ENCODE results near the gene KIF3B.
"Not testable (repeated sequence)": the region's sequence is repeated elsewhere in the genome, so short reads cannot be mapped to it uniquely, and the experiment has no call there.

Gene KIF3B

DNA sequence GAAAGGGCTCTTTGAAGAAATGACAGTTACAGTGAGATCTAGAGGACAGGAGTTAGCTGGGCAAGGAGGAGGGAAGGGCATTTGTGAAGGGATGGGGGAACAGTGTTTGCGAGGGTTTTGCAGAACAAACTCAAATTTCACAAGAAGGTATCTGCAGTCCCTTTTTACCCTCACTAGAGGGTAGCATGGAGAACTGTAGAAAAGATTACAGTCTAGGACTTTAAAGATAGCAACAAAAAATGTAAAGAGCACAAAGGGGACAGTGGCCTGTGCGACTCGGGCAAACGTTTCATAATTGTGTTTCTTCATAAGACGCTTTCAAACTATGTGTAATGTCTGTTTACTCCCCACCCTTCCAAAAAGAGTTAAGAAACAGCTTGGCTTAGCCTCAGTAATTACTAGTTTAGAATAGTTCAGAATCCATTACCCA, 59.5 kb downstream of the KIF3B start:
- whole genome bisulfite sequencing (ENCODE audit: insufficient coverage), result 21% methylated on average over 5 of the region's 5 CpGs
- Histone ChIP-seq H3K4me1 (ENCODE audit: control extremely low read depth in 1 of 4, control insufficient read depth in 4 of 4, insufficient read depth in 4 of 4, low read length in 3 of 4) (peaks cover 0 to 11% (median 9%) of the 10 kb centered on the region in 4 experiments), H3K27me3 (replicated peaks in 2 of 5; ENCODE audit: control insufficient read depth in 4 of 5, insufficient read depth in 5 of 5, low read length in 4 of 5) (no peaks in the 10 kb centered on the region), H3K9me3 (ENCODE audit: control extremely low read depth in 1 of 5, control insufficient read depth in 4 of 5, insufficient read depth in 2 of 5, low read depth in 1 of 5, low read length in 4 of 5) (no peaks in the 10 kb centered on the region), H3K4me3 (ENCODE audit: control insufficient read depth in 1 of 7, extremely low read depth in 1 of 7, insufficient read depth in 4 of 7, low read depth in 2 of 7, low read length in 6 of 7) (no peak overlapping the region), H3K27ac (ENCODE audit: insufficient read depth in 1 of 2, low read depth in 1 of 2, low read length in 2 of 2, poor library complexity in 1 of 2, severe bottlenecking in 2 of 2) (no peak overlapping the region), H3K36me3 (ENCODE audit: control insufficient read depth in 4 of 4, insufficient read depth in 4 of 4, low read length in 3 of 4) (peaks cover 0 to 12% (median 6%) of the 10 kb centered on the region in 4 experiments)
- POLR2A ChIA-PET, result no interaction called here
- DNase-seq, result peak; percentile 61 to 73 (median 70)
- CTCF ChIA-PET, result interaction anchor here (0.7 to 2.6 kb wide), 10 partner anchors 8 to 182 kb away, joined by 3 to 11 read pairs (median 4); no protein-coding TSS in a partner anchor

DNA sequence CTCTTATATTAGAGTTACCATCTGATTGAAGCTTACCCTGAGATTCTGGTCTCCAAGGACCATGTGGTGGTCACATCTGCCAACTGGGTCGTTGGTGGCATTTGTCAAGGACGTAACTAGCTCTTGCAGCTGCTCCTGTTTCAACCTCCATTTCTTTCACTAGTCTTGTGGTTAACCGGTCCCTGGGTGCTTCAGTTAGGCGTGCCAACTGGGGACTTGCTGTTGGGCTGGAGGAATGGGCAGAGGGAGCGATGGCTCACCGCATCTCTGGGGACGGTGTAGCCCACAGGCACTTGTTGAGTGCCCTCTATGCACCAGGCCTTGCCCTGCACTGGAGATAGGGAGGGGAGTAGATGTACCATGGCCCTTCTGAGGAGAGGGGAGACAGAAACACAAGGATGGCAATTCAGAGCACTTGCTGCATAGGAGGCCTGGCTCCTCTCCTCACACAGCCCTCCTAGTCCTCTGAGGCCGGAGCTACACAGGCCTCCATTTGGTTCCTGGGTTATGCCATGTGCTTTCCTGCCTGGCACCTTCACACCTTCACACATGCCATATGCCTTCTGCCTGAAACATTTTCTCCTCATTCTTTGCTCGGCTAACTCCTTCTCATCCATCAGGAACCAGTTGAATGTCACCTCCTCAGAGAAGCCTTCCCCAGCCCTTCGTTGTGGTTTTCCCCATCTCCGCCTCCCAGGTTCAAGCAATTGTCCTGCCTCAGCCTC, 60.6 kb downstream of the KIF3B start:
- no peaks in the 10 kb centered on the region for H3K27me3 ChIP-seq (replicated peaks in 2 of 5; ENCODE audit: control insufficient read depth in 4 of 5, insufficient read depth in 5 of 5, low read length in 4 of 5)
- ChIA-PET CTCF (interaction anchor here (0.6 to 2.6 kb wide), 7 partner anchors 16 to 183 kb away, joined by 3 to 11 read pairs (median 4); no protein-coding TSS in a partner anchor), POLR2A (interaction anchor here (0.6 kb wide), 1 partner anchor 24 kb away, joined by 7 read pairs; no protein-coding TSS in a partner anchor)
- H3K4me1 ChIP-seq (ENCODE audit: control extremely low read depth in 1 of 4, control insufficient read depth in 4 of 4, insufficient read depth in 4 of 4, low read length in 3 of 4), result peaks cover 0 to 11% (median 9%) of the 10 kb centered on the region in 4 experiments
- no peak overlapping the region for H3K4me3 ChIP-seq (ENCODE audit: control insufficient read depth in 1 of 7, extremely low read depth in 1 of 7, insufficient read depth in 4 of 7, low read depth in 2 of 7, low read length in 6 of 7)
- peaks cover 0 to under 1% (median 0%) of the 10 kb centered on the region in 4 experiments for H3K36me3 ChIP-seq (ENCODE audit: control insufficient read depth in 4 of 4, insufficient read depth in 4 of 4, low read length in 3 of 4)
- 95% methylated on average over 8 of the region's 11 CpGs for WGBS (ENCODE audit: insufficient coverage)
- no peak for DNase-seq
- H3K27ac ChIP-seq (ENCODE audit: insufficient read depth in 1 of 2, low read depth in 1 of 2, low read length in 2 of 2, poor library complexity in 1 of 2, severe bottlenecking in 2 of 2), result no peak overlapping the region
- no peaks in the 10 kb centered on the region for H3K9me3 ChIP-seq (ENCODE audit: control extremely low read depth in 1 of 5, control insufficient read depth in 4 of 5, insufficient read depth in 2 of 5, low read depth in 1 of 5, low read length in 4 of 5)

GRCh38 chr20:32338665-32339064, 61.2 kb downstream of the KIF3B start:
- Histone ChIP-seq H3K27me3 (replicated peaks in 2 of 5; ENCODE audit: control insufficient read depth in 4 of 5, insufficient read depth in 5 of 5, low read length in 4 of 5) (no peaks in the 10 kb centered on the region), H3K36me3 (ENCODE audit: control insufficient read depth in 4 of 4, insufficient read depth in 4 of 4, low read length in 3 of 4) (no peaks in the 10 kb centered on the region), H3K4me1 (ENCODE audit: control extremely low read depth in 1 of 4, control insufficient read depth in 4 of 4, insufficient read depth in 4 of 4, low read length in 3 of 4) (peaks cover 0 to 11% (median 9%) of the 10 kb centered on the region in 4 experiments), H3K4me3 (ENCODE audit: control insufficient read depth in 1 of 7, extremely low read depth in 1 of 7, insufficient read depth in 4 of 7, low read depth in 2 of 7, low read length in 6 of 7) (no peak overlapping the region), H3K27ac (ENCODE audit: insufficient read depth in 1 of 2, low read depth in 1 of 2, low read length in 2 of 2, poor library complexity in 1 of 2, severe bottlenecking in 2 of 2) (no peak overlapping the region), H3K9me3 (ENCODE audit: control extremely low read depth in 1 of 5, control insufficient read depth in 4 of 5, insufficient read depth in 2 of 5, low read depth in 1 of 5, low read length in 4 of 5) (no peaks in the 10 kb centered on the region)
- WGBS (ENCODE audit: insufficient coverage), result 94% methylated on average over 6 of the region's 7 CpGs
- ChIA-PET POLR2A (interaction anchor here (0.6 kb wide), 1 partner anchor 24 kb away, joined by 7 read pairs; no protein-coding TSS in a partner anchor), CTCF (interaction anchor here (0.9 kb wide), 1 partner anchor 12 kb away, joined by 4 read pairs; no protein-coding TSS in a partner anchor)
- no peak for DNase-seq

DNA sequence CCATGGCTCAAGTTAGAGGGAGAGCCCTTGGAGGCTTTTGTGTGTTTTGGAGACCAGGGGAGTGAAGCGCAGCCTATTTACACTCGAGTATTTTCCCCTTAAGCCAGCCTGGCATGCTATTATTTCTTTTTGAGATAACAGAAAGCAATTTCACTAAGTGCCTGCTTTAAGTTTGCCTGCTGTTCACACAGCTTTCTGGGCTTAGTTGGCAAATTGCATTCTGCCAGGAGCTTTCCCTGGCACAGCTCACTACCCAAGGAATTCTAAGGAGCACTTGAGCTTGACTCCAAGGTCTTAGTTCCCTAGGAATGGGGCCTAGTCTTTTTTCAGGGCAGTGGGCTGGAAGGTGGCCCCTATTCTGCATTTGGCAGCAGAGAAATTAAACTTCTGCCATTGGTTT, 61.7 kb downstream of the KIF3B start:
- Histone ChIP-seq H3K9me3 (ENCODE audit: control extremely low read depth in 1 of 5, control insufficient read depth in 4 of 5, insufficient read depth in 2 of 5, low read depth in 1 of 5, low read length in 4 of 5) (no peaks in the 10 kb centered on the region), H3K27ac (ENCODE audit: insufficient read depth in 1 of 2, low read depth in 1 of 2, low read length in 2 of 2, poor library complexity in 1 of 2, severe bottlenecking in 2 of 2) (no peak overlapping the region), H3K4me1 (ENCODE audit: control extremely low read depth in 1 of 4, control insufficient read depth in 4 of 4, insufficient read depth in 4 of 4, low read length in 3 of 4) (peaks cover 0 to 6% (median 6%) of the 10 kb centered on the region in 4 experiments), H3K27me3 (replicated peaks in 2 of 5; ENCODE audit: control insufficient read depth in 4 of 5, insufficient read depth in 5 of 5, low read length in 4 of 5) (no peaks in the 10 kb centered on the region), H3K36me3 (ENCODE audit: control insufficient read depth in 4 of 4, insufficient read depth in 4 of 4, low read length in 3 of 4) (no peaks in the 10 kb centered on the region), H3K4me3 (ENCODE audit: control insufficient read depth in 1 of 7, extremely low read depth in 1 of 7, insufficient read depth in 4 of 7, low read depth in 2 of 7, low read length in 6 of 7) (no peak overlapping the region)
- POLR2A ChIA-PET, result no interaction called here
- DNase-seq, result no peak
- 100% methylated on average over 2 of the region's 2 CpGs for WGBS (ENCODE audit: insufficient coverage)
- CTCF ChIA-PET, result interaction anchor here (0.9 kb wide), 1 partner anchor 12 kb away, joined by 4 read pairs; no protein-coding TSS in a partner anchor

DNA sequence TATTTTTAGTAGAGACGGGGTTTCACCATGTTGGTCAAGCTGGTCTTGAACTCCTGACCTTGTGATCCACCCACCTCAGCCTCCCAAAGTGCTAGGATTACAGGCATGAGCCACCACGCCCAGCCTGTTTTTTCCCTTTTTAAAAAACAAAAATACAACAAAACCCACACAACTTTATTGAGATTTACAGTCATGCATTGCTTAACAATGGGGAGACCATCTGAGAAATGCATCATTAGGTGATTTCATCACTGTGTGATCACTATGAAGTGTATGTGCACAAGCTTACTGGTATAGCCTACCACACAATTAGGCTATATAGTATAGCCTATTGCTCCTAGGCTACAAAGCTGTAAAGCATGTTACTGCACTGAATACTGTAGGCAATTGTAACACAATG, 63.6 kb downstream of the KIF3B start:
- H3K4me1 ChIP-seq (ENCODE audit: control extremely low read depth in 1 of 4, control insufficient read depth in 4 of 4, insufficient read depth in 4 of 4, low read length in 3 of 4); H3K36me3 ChIP-seq (ENCODE audit: control insufficient read depth in 4 of 4, insufficient read depth in 4 of 4, low read length in 3 of 4); POLR2A ChIA-PET; H3K27ac ChIP-seq (ENCODE audit: insufficient read depth in 1 of 2, low read depth in 1 of 2, low read length in 2 of 2, poor library complexity in 1 of 2, severe bottlenecking in 2 of 2); DNase-seq; CTCF ChIA-PET; H3K27me3 ChIP-seq (replicated peaks in 2 of 5; ENCODE audit: control insufficient read depth in 4 of 5, insufficient read depth in 5 of 5, low read length in 4 of 5); H3K4me3 ChIP-seq (ENCODE audit: control insufficient read depth in 1 of 7, extremely low read depth in 1 of 7, insufficient read depth in 4 of 7, low read depth in 2 of 7, low read length in 6 of 7); H3K9me3 ChIP-seq (ENCODE audit: control extremely low read depth in 1 of 5, control insufficient read depth in 4 of 5, insufficient read depth in 2 of 5, low read depth in 1 of 5, low read length in 4 of 5): not testable (repeated sequence)
- no CpG with 5 or more reads among the region's 2 CpGs for WGBS (ENCODE audit: insufficient coverage)

DNA sequence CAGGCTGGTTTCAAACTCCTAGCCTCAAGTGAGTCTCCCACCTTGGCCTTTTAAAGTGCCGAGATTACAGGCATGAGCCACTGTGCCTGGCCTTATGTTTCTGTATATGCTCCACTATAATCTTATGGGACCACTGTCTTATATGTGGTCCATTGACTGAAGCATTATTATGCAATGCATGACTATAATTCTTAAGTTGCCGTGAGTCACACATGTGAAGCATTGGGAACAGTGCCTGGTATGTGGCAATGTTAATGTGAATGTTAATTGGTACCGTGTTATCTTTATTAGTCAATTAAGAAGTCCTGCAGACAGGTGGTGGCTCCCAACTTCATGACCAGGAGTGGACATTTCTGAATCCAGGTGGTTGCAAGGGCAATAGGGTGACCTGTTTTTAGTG, 66.0 kb downstream of the KIF3B start:
- POLR2A ChIA-PET, result no interaction called here

GRCh38 chr20:32344835-32345506, 67.5 kb downstream of the KIF3B start:
- no peak overlapping the region for H3K27ac ChIP-seq (ENCODE audit: insufficient read depth in 1 of 2, low read depth in 1 of 2, low read length in 2 of 2, poor library complexity in 1 of 2, severe bottlenecking in 2 of 2)
- no peaks in the 10 kb centered on the region for H3K4me1 ChIP-seq (ENCODE audit: control extremely low read depth in 1 of 4, control insufficient read depth in 4 of 4, insufficient read depth in 4 of 4, low read length in 3 of 4)
- POLR2A ChIA-PET, result no interaction called here

More for the DNA sequence above, 66.0 kb downstream of the KIF3B start:
- DNase-seq, result no peak
- Histone ChIP-seq H3K36me3 (ENCODE audit: control insufficient read depth in 4 of 4, insufficient read depth in 4 of 4, low read length in 3 of 4) (no peaks in the 10 kb centered on the region), H3K4me3 (ENCODE audit: control insufficient read depth in 1 of 7, extremely low read depth in 1 of 7, insufficient read depth in 4 of 7, low read depth in 2 of 7, low read length in 6 of 7) (no peak overlapping the region), H3K27me3 (replicated peaks in 2 of 5; ENCODE audit: control insufficient read depth in 4 of 5, insufficient read depth in 5 of 5, low read length in 4 of 5) (no peaks in the 10 kb centered on the region), H3K27ac (ENCODE audit: insufficient read depth in 1 of 2, low read depth in 1 of 2, low read length in 2 of 2, poor library complexity in 1 of 2, severe bottlenecking in 2 of 2) (no peak overlapping the region), H3K4me1 (ENCODE audit: control extremely low read depth in 1 of 4, control insufficient read depth in 4 of 4, insufficient read depth in 4 of 4, low read length in 3 of 4) (no peaks in the 10 kb centered on the region), H3K9me3 (ENCODE audit: control extremely low read depth in 1 of 5, control insufficient read depth in 4 of 5, insufficient read depth in 2 of 5, low read depth in 1 of 5, low read length in 4 of 5) (no peaks in the 10 kb centered on the region)
- 96% methylated on average over 3 of the region's 3 CpGs for WGBS (ENCODE audit: insufficient coverage)
- CTCF ChIA-PET, result no interaction called here

More at GRCh38 chr20:32344835-32345506, 67.5 kb downstream of the KIF3B start:
- DNase-seq, result no peak
- Histone ChIP-seq H3K9me3 (ENCODE audit: control extremely low read depth in 1 of 5, control insufficient read depth in 4 of 5, insufficient read depth in 2 of 5, low read depth in 1 of 5, low read length in 4 of 5) (no peaks in the 10 kb centered on the region), H3K4me3 (ENCODE audit: control insufficient read depth in 1 of 7, extremely low read depth in 1 of 7, insufficient read depth in 4 of 7, low read depth in 2 of 7, low read length in 6 of 7) (no peak overlapping the region), H3K36me3 (ENCODE audit: control insufficient read depth in 4 of 4, insufficient read depth in 4 of 4, low read length in 3 of 4) (no peaks in the 10 kb centered on the region), H3K27me3 (replicated peaks in 2 of 5; ENCODE audit: control insufficient read depth in 4 of 5, insufficient read depth in 5 of 5, low read length in 4 of 5) (no peaks in the 10 kb centered on the region)
- WGBS (ENCODE audit: insufficient coverage), result 90% methylated on average over 5 of the region's 7 CpGs
- CTCF ChIA-PET, result interaction anchor here (0.6 to 1.8 kb wide), 6 partner anchors 8 to 15 kb away, joined by 3 to 8 read pairs (median 3); partner anchors contain the start of gene ASXL1
